ENCODE measurements around the gene ARHGAP9. TPM values are rescaled to one million over a fixed set of nuclear protein-coding genes. Genes with fewer than 3 reads are reported as not detected.
"Not testable (repeated sequence)": the region's sequence is repeated elsewhere in the genome, so short reads cannot be mapped to it uniquely, and the experiment has no call there.

ARHGAP9 gene
- total and polyA plus RNA-seq, 2 of the 8 experiments (the other 6 are each of a cell fraction or from before 2014, with no cell fraction given) = 3.2 to 6.0 TPM

- not testable (repeated sequence) for H3K9ac ChIP-seq (replicated peaks in 1 of 4; ENCODE audit: extremely low read depth in 1 of 4, low read depth in 3 of 4, low read length in 3 of 4); H3K4me1 ChIP-seq (replicated peaks in 1 of 4; ENCODE audit: control insufficient read depth in 3 of 4, insufficient read depth in 4 of 4, low read length in 3 of 4); H3K23me2 ChIP-seq (ENCODE audit: low read depth, low read length); H4K8ac ChIP-seq (ENCODE audit: extremely low read depth, insufficient read depth, low read length); H3K79me1 ChIP-seq (ENCODE audit: low read depth, low read length); H2BK12ac ChIP-seq (ENCODE audit: low read depth, low read length); H3K4me3 ChIP-seq (ENCODE audit: extremely low read depth in 1 of 4, insufficient read depth in 2 of 4, low read depth in 3 of 4, low read length in 4 of 4); H4K91ac ChIP-seq (replicated peaks; ENCODE audit: insufficient read length, low read length); H3K4ac ChIP-seq (replicated peaks; ENCODE audit: insufficient read length, low read depth, low read length); H3K14ac ChIP-seq (ENCODE audit: insufficient read length); H3K56ac ChIP-seq (replicated peaks; ENCODE audit: insufficient read length, low read depth, low read length); H3K18ac ChIP-seq (ENCODE audit: extremely low read depth, low read length); H4K20me1 ChIP-seq (replicated peaks in 1 of 2; ENCODE audit: control insufficient read depth in 1 of 2, insufficient read depth in 2 of 2, low read length in 2 of 2); H2BK5ac ChIP-seq (ENCODE audit: low read depth, low read length); H3K23ac ChIP-seq (ENCODE audit: insufficient read length); H3K4me2 ChIP-seq (ENCODE audit: insufficient read depth in 1 of 2, low read depth in 2 of 2, low read length in 2 of 2); H3K79me2 ChIP-seq (ENCODE audit: control insufficient read depth in 1 of 2, insufficient read depth in 2 of 2, low read length in 2 of 2); H3K27me3 ChIP-seq (replicated peaks in 1 of 4; ENCODE audit: control insufficient read depth in 3 of 4, extremely low read depth in 1 of 4, insufficient read depth in 3 of 4, low read length in 3 of 4); H3K27ac ChIP-seq (ENCODE audit: low read depth, low read length); H2AK5ac ChIP-seq (ENCODE audit: low read depth, low read length); H4K5ac ChIP-seq (ENCODE audit: insufficient read length, low read depth, low read length); H2BK120ac ChIP-seq (replicated peaks; ENCODE audit: low read depth, low read length); H2AFZ ChIP-seq (ENCODE audit: low read length); DNase-seq (ENCODE audit: low read depth in 1 of 2, low spot score in 2 of 2); H3K9me3 ChIP-seq (ENCODE audit: insufficient read depth in 2 of 2, low read depth in 1 of 2, low read length in 1 of 2); H3K36me3 ChIP-seq (ENCODE audit: control insufficient read depth in 2 of 4, insufficient read depth in 4 of 4, low read length in 3 of 4); H2BK20ac ChIP-seq (ENCODE audit: low read length); H2BK15ac ChIP-seq (ENCODE audit: low read length); FAIRE-seq
- 89% methylated on average over 6 of the region's 6 CpGs; no CpG with 5 or more reads in 1 of the 2 experiments for whole genome bisulfite sequencing, 2 experiments (ENCODE audit: extremely low coverage in 1 of 2, insufficient coverage in 1 of 2, insufficient read length in 1 of 2, insufficient replicate concordance in 2 of 2, low coverage in 1 of 2, low lambda C conversion rate in 2 of 2, missing lambda C conversion rate in 1 of 2)
- ChIA-PET POLR2A (ENCODE audit: partially characterized antibody) (interaction anchor here (0.9 to 4.6 kb wide), 2 partner anchors 10 to 14 kb away, joined by 3 to 34 read pairs; partner anchors contain the start of gene INHBE), CTCF (ENCODE audit: partially characterized antibody) (interaction anchor here (0.6 to 6.3 kb wide), 5 partner anchors 10 to 136 kb away, joined by 3 to 47 read pairs (median 3); partner anchors contain the start of gene INHBE)
Observed at GRCh38 chr12:57444337-57444736, 35.3 kb downstream of the ARHGAP9 start.

Data from H1 (cell line).